H54 (cell line): Measurements from ENCODE around the gene CA4.

Source experiments
- DNase-seq: peaks from one replicate; pipeline ENCODE4 v3.0.0; 2011; ENCODE audit warnings: low spot score, mixed read lengths; ENCODE audit not compliant: insufficient read length
- FAIRE-seq: peaks from 3 replicates; lab custom pipeline; 2011; peaks lifted over from hg19 to GRCh38; lab: Jason Lieb, UNC
- POLR2A ChIP-seq: IDR thresholded peaks from 2 replicates; pipeline ENCODE4 v1.6.1; 2011; ENCODE audit warnings: low read depth, mild to moderate bottlenecking, low read length

The CA4 gene

DNA sequence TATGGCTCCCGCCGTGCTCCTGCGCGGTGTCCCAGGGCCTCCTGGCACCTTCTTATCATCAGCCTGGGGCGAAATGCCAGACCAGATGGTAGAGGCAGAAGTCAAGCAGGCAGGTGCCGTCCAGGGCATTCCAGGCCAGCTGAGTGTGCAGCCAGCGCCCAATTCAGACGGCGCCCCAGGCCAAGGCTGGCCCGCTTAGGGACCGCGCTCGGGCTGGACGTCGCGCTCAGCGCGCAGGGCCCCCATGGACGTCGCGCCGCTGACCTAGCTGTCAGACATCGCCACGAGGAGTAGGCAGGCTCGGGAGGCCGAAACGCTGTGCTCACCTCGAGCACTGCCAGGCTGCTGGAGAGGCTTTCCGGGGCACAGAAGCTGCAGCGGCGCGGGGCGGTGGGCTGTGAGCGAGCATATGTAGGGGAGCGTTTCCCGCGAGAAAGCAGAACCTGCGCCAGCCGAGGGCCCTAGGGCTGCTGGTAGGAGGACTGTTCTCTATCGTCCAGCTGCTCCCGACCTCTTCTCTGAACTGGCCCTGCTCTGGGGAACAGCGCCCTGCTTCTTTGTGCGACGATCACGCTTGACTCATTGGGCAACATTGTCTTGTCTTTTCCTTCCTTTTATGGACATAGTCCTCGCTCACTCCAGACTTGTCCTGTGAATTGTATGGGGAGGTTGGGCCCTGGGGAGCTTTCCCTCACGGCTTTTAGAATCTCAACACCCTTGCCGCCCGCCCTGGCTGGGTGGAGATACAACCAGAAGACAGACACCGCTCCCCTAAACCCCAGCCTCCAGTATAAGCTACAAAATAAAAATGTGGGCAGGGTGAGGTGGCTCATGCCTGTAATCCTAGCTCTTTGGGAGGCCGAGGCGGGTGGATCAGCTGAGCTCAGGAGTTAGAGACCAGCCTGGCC, 8.4 kb upstream of the CA4 start:
- FAIRE-seq = no peak

DNA sequence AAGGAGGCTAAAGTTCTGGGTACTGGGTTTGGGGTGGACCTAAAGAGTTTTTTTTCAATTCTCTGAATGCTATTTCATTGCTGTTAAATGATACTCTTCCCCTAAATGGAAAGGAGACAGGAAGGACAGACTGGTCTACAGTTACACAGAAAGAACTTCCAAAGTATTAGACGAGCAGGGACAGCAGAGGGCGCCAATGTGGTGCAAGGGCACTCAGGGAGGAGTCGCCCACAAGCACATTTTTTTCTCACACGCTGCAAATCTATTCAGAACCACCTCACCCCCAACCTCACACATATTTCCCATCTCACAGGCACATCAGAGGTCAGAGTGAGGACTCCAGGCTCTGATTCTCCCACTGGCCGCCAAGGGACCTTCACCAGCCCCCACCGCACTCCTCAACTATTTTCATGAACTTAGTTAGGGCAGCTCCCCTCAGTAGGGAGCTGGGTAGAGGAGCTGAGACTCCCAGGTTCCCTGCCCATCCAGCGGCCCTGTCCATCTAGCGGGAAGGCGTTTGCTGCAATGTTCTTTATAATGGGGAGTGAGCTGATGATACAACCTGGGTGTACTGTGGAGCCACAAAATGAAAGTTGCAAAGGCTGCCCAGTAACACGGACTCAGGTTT, 6.8 kb upstream of the CA4 start:
- peak; percentile 91 for DNase-seq
- TF ChIP-seq POLR2A = no peak
- FAIRE-seq = peak; percentile 66

More for the DNA sequence above, 8.4 kb upstream of the CA4 start:
- no peak for DNase-seq
- TF ChIP-seq POLR2A = no peak

DNA sequence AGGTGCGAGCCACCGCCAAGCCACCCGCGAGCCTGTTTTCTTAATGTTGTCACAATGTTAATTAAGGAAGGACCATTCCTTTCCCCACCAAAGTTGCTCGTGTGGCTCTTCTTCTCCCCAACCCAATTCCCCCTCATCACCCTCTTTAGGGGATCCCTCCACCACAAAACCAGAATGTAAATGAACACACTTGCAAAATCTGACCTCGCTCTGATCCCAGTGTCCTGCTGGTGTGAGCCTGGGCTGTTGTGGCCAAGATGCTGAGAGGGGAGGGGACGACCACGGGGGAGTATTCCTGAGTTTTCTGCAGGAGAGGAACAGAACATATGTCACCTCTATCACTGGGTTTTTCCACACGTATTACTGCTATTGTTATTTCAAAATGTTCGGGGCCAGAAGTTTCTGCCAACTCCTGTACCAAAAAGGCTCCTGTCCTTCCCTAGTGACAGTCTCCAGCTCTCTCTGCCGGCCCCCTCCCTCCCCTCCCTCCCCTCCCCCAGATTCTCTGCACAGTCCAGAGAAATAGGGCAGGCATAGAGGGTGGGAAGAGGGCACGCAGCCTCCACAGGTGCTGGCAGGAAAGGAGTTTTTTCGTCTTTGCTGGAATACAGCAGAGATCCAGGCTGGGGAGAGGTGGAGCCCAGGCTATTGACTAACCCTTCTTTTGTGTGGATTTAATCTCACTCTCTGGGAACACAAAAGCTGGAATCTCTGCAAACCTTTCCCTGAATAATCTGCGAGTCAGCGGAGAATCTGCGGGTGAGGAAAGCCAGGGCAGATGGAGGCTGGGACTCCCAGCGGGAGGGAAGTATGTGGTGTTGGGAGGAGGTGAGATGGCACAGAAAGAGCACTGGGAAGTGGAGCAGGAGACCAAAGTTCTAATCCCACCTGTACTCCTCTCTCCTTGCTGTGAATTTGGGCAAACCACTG, 4.5 kb upstream of the CA4 start:
- TF ChIP-seq POLR2A = no peak
- DNase-seq (no peak), FAIRE-seq (no peak)

DNA sequence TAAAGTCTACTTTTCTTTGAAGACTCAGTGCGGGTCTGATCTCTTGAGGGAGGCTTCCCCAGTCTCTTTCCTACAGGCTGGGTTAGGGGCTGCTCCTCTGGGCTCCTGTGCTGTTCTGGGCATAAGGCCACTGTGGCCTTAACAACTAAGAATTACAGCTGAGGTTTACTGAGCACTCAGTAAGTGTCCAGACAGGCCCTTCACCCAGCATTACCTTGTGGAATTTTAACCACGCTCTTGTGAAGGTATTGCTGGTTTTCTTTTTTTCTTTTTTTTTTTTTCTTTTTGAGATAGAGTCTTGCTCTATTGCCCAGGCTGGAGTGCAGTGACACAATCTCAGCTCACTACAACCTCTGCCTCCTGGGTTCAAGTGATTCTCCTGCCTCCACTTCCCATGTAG, 3.6 kb upstream of the CA4 start:
- DNase-seq (no peak), FAIRE-seq (no peak)
- TF ChIP-seq POLR2A = no peak

DNA sequence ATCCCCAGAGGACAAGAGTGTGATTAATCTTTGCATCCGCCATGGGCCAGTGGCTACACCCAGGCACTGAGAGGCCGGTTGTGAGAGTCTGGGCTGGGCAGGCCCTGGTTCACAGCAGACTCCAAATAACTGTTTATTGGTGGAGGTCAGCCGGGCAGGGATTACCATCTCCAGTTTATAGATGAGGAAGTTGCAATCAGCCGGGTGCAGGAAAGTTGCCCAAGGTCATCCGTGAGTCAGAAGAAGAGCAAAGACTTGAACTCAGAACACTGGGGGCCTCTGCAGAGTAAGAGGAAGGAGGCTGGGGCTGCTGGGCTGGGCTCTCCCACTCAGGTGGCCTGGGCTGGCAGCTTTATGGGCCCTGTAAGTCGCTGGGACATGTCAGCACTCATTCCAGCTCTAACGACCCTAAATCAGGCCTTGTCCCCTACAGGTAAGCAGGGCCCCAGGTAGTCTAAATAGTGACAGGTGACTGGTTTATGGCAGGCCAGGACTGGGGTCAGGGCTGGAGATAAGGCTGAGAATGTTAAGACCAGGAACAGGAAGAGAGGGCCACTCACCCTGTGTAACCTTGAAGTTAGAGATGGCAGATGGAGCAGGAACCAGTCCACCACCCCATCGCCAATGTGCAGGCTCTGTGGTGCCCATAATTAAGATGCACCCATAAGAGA, 2.1 kb upstream of the CA4 start:
- TF ChIP-seq POLR2A = no peak
- DNase-seq = no peak
- FAIRE-seq = no peak

DNA sequence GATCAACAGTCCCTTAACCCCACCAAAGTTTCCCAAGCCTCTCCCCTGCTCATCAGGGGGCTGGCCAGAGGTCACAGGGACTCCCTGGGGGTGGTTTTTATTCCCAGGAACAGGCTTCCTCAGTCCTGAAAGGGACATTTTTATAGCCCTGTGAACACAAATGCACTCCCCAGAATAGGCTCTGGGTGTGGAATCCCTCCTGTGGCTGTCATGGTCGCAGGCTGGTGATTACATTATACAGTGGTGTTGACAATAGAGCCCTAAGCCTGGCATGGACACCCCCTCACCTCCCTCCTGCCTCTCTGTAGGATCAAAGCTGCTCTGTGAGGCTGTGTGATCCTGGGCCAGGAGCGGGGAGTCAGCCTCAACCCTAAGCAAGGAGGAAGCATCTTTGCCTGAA, 1.4 kb upstream of the CA4 start:
- DNase-seq = no peak
- TF ChIP-seq POLR2A = no peak
- no peak for FAIRE-seq

DNA sequence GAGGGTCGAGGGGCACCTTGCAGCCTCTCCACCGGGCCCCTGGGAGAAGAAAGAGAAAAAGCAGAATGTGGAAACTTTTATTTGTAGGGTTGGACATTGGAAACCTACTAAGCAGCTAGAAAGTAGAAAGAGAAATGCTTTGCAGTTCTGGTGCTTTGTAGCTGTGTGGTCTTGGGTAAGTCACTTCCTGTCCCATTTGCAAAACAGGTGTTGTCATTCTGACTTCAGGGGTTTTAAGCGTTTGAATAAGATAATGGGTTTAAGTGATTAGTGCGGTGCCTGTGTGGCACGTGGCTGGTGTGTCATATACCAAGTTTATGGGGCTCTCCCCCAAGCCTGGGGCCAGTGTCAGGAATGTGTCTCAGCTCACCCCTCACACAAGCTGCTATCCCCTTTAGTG, 1.6 kb downstream of the CA4 start:
- TF ChIP-seq POLR2A = no peak
- FAIRE-seq (no peak), DNase-seq (no peak)

DNA sequence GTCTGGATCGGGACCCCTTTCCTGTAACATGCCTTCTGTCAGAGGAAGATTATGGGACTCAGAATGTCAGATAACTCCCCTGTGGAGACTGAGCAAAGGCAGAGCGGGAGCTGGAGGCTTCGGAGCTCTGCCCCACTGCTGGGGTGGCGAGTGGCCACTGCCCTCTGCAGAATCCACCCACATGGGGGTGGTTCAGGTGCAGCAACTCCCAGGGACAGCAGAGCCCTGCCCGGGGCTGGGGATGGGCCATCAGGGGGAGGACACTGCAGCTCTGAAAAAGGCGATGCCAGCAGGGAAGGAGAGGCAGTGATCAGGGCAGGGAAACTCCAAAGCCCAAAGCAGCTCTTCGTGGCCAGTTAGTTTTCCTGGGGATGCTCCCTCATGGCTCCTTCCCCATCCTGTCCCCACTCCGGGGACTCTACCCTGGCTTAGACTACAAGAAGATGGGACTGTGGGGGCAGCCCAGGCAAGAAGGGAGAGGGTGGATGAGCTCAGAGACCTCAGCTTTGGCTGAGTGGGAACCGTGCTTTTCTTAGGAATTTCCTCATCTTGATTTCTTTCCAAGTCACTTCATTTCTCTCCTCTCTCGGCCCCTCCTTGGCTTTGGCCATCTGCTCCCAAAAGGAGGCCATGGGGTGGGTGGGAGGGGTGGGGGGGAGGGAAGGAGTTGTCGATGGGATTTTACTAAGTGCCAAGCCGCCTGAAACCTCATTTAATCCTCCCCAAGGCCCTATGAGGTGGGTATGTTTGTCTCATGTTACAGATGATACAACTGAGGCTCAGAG, 4.0 kb downstream of the CA4 start:
- FAIRE-seq = no peak
- no peak for DNase-seq

DNA sequence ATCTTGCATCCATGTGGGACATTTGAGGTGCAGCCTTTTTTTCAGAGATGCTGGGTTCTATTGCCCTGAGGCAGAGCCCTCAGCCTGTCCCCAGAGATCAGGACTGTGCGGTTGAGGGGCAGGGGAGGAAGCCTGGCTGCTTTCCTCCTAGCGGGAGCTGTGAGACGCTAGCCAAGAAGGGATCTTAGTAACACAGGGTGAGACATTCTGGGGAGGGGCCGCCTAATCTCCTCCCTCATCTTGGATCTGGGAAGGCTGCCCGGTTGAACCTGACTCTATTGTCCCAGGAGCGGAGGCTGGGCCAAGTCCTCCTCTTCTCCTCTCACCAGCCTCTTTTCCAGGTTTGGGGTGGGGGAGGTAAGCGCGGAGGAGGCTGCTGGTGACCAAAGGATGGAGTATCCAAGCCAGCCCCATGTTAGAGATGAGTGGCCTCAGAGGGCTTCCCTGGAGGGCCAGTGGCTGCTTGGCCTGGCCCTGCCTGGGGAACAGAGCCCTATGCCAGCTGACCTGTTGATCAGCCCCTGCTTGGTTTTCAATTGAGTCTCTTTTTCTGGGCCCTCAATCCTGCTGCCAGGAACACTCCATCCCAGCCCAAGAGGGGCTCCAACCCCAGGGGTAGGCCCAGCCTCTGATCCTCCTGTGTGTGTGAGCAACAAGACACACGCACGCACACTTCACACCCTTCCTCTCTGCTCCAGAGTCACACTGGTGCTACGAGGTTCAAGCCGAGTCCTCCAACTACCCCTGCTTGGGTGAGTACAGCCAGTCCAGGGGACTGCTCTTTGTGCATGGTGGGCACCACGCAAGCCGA, 5.0 kb downstream of the CA4 start:
- FAIRE-seq (no peak), DNase-seq (no peak)
- no peak for TF ChIP-seq POLR2A

More for the DNA sequence above, 4.0 kb downstream of the CA4 start:
- TF ChIP-seq POLR2A = no peak

DNA sequence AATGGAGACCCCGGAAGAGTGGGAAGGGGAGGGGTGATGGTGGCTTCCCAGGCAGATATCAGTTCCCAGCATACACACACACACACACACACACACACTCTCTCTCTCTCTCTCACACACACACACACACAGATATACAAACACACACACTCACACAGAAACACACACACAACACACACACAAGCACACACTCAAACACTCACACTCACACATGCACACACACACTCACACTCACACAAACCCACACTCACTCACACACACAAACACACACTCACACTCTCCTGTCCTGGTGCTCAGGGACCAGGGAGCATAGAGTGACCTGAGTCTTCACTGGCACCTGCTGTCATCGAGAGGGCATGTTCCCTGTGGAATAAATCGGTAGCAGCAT, 5.6 kb downstream of the CA4 start:
- no peak for TF ChIP-seq POLR2A
- DNase-seq (no peak), FAIRE-seq (no peak)

DNA sequence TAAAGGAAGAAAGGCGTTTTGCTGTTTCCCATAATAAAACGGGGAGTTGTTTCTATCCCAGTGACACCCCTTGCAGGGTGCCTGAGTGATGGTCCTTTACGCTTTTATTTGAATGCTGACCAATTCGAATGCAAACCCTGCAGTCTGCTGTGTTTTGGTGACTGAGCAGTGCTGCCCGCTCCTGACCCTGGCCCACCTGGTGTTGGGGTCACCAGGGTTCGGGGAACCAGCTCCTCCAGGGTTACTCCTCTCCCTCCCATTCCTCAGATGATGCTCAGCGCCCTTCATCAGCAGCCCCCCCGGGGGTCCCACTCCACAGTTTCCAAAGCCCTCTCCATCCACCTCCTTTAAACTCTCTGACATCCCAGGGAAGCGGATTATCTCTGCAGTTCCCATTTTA, 6.0 kb downstream of the CA4 start:
- no peak for DNase-seq
- no peak for TF ChIP-seq POLR2A
- no peak for FAIRE-seq

DNA sequence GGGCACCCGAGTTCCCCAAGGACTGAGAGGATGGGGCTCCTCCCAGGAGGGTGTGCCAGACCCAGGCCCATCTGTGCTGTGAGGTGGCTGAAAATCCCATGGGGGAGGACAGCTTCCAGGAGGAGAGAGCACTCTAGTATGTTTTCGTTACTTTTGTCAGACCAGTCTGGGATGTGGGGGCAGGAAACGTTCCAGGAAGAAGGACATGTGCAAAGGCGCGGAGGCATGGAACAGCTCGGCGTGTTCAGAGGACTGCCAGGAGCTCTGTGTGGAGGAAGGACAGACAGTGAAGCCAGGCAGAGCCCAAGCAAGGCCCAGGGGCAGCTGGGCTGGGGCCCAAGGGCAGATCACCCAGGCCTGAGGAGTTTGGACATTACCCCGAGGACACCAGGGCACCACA, 7.0 kb downstream of the CA4 start:
- FAIRE-seq (no peak), DNase-seq (no peak)
- no peak for TF ChIP-seq POLR2A
